LNCaP clone FGC (cell line): Measurements from ENCODE around the gene DDI2.

ENCODE experiments used
- DNase-seq: peaks from one replicate; pipeline ENCODE4 v3.0.0-alpha.2; 2011; ENCODE audit warnings: low read depth
- H3K4me3 ChIP-seq: 2 replicates; pipeline ENCODE4 v1.5.1; 2011; ENCODE audit warnings: mild to moderate bottlenecking, low read depth, low read length, control low read depth
- CTCF ChIP-seq: IDR thresholded peaks from 2 replicates; pipeline ENCODE4 v1.5.1; 2012; ENCODE audit warnings: mild to moderate bottlenecking; ENCODE audit not compliant: control insufficient read depth, insufficient read depth; ENCODE audit errors: extremely low read depth

Gene DDI2

DNA sequence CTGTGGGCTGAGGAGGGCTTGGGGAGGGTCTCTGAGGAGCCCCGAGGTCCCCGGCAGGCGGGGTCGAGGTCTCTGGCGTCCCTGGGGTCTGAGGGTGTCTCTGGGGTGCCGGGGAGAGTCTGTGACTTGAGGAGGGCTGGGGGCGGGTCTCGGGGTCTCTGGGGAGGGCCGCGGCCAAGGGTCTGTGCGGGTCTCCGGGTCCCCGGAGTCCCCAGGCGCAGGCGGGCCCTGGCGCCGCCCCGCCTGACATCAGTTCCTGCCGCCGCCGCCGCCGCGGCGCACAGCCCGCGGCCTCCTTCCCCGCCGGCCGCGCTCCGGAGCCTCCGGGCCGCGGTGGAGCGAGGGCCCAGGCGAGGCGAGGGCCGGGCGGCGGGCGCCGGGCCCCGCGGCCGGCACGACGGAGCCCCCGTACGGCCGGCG is 66.8 kb downstream of the DDI2 start, which contains the start of gene PLEKHM2:
PLEKHM2 (plus strand) TSS at position 279 of the 420 bp plus-strand sequence. CDS start 239 bp downstream, outside the sequence.
- peak within 1 kb of the TSS; percentile 67 for H3K4me3 ChIP-seq
- DNase-seq: no peak
- TF ChIP-seq CTCF: no peak

GRCh38 chr1:15684468-15685291 is 67.4 kb downstream of the DDI2 start:
- peak overlapping the region; percentile 67 for H3K4me3 ChIP-seq
- no peak for DNase-seq
- TF ChIP-seq CTCF: no peak

GRCh38 chr1:15685820-15686219 is 68.6 kb downstream of the DDI2 start:
- H3K4me3 ChIP-seq: no peak overlapping the region
- TF ChIP-seq CTCF: no peak
- no peak for DNase-seq

GRCh38 chr1:15687446-15687845 is 70.2 kb downstream of the DDI2 start:
- H3K4me3 ChIP-seq: no peak overlapping the region
- no peak for TF ChIP-seq CTCF
- no peak for DNase-seq

GRCh38 chr1:15690317-15690716 is 73.1 kb downstream of the DDI2 start:
- TF ChIP-seq CTCF: no peak
- DNase-seq: no peak
- H3K4me3 ChIP-seq: no peak overlapping the region

- DNase-seq: no peak
- no peak for TF ChIP-seq CTCF
- no peak overlapping the region for H3K4me3 ChIP-seq
Observed at GRCh38 chr1:15691434-15692032, 74.3 kb downstream of the DDI2 start.
